Mucosa of rectum (tissue), 2 donors: ENCODE measurements around the gene KLRC3.

Source experiments
- H3K27ac ChIP-seq, 2 donors: one replicate each; pipeline ENCODE4 v1.7.0; 2013; ENCODE audit warnings: inconsistent platforms in 2 of 2, low read depth in 2 of 2, low read length in 2 of 2
- H3K27me3 ChIP-seq, 2 donors: one replicate each; pipeline ENCODE4 v1.7.0; 2013; ENCODE audit warnings: low read length in 2 of 2; ENCODE audit not compliant: control insufficient read depth in 2 of 2, insufficient read depth in 2 of 2
- H3K36me3 ChIP-seq, 2 donors: one replicate each; pipeline ENCODE4 v1.7.0; 2013; ENCODE audit warnings: low read length in 2 of 2; ENCODE audit not compliant: control insufficient read depth in 2 of 2, insufficient read depth in 2 of 2
- H3K4me1 ChIP-seq, 2 donors: one replicate each; pipeline ENCODE4 v1.7.0; 2013; ENCODE audit warnings: low read length in 2 of 2, mild to moderate bottlenecking in 1 of 2; ENCODE audit not compliant: control insufficient read depth in 2 of 2, insufficient read depth in 2 of 2
- H3K4me3 ChIP-seq, 2 donors: one replicate each; pipeline ENCODE4 v1.7.0; 2013; ENCODE audit warnings: low read length in 2 of 2
- H3K9ac ChIP-seq, 2 donors: one replicate each; pipeline ENCODE4 v1.7.0; 2013; ENCODE audit warnings: low read length in 2 of 2, low read depth in 1 of 2, mild to moderate bottlenecking in 1 of 2
- H3K9me3 ChIP-seq, 2 donors: one replicate each; pipeline ENCODE4 v1.7.0; 2013; ENCODE audit warnings: low read length in 2 of 2; ENCODE audit not compliant: control insufficient read depth in 2 of 2
- donor health status: healthy.
- donor health status: Normal muscosa, but diverticular disease.

KLRC3 gene

GRCh38 chr12:10363914-10364814 is 56.2 kb downstream of the KLRC3 start:
- peak overlapping the region; percentile 88 to 98 for H3K27ac ChIP-seq
- H3K36me3 ChIP-seq: no peaks in the 10 kb centered on the region
- peak overlapping the region; percentile 74 to 96 for H3K9ac ChIP-seq
- peaks cover 32 to 35% of the 10 kb centered on the region in 2 donors for H3K4me1 ChIP-seq
- H3K4me3 ChIP-seq: peak overlapping the region; percentile 90 to 92
- H3K9me3 ChIP-seq: no peaks in the 10 kb centered on the region
- no peaks in the 10 kb centered on the region for H3K27me3 ChIP-seq

GRCh38 chr12:10363658-10363913 is 56.8 kb downstream of the KLRC3 start:
- peaks cover 32 to 35% of the 10 kb centered on the region in 2 donors for H3K4me1 ChIP-seq
- H3K4me3 ChIP-seq: peak overlapping the region; percentile 90 to 92
- peak overlapping the region; percentile 74 to 96 for H3K9ac ChIP-seq
- H3K36me3 ChIP-seq: no peaks in the 10 kb centered on the region
- H3K27me3 ChIP-seq: no peaks in the 10 kb centered on the region
- peak overlapping the region; percentile 88 to 98 for H3K27ac ChIP-seq
- H3K9me3 ChIP-seq: no peaks in the 10 kb centered on the region

GRCh38 chr12:10362828-10363657 is 57.4 kb downstream of the KLRC3 start:
- Histone ChIP-seq H3K4me1 (peaks cover 32 to 35% of the 10 kb centered on the region in 2 donors), H3K9ac (peak overlapping the region; percentile 74 to 96), H3K4me3 (peak overlapping the region; percentile 90 to 92), H3K9me3 (no peaks in the 10 kb centered on the region), H3K36me3 (no peaks in the 10 kb centered on the region), H3K27me3 (no peaks in the 10 kb centered on the region), H3K27ac (peak overlapping the region; percentile 88 to 98)

GRCh38 chr12:10362325-10362724 is 58.1 kb downstream of the KLRC3 start:
- Histone ChIP-seq H3K4me1 (peaks cover 32 to 35% of the 10 kb centered on the region in 2 donors), H3K27me3 (no peaks in the 10 kb centered on the region), H3K27ac (peak overlapping the region in 1 of 2 donors; percentile 98), H3K4me3 (no peak overlapping the region), H3K9me3 (no peaks in the 10 kb centered on the region), H3K9ac (peak overlapping the region in 1 of 2 donors; percentile 96), H3K36me3 (no peaks in the 10 kb centered on the region)
